ENCODE measurements around the gene ANKRD34A.
A peak's percentile ranks its signal among the peaks of the same experiment; 100 is the strongest.

ANKRD34A gene

DNA sequence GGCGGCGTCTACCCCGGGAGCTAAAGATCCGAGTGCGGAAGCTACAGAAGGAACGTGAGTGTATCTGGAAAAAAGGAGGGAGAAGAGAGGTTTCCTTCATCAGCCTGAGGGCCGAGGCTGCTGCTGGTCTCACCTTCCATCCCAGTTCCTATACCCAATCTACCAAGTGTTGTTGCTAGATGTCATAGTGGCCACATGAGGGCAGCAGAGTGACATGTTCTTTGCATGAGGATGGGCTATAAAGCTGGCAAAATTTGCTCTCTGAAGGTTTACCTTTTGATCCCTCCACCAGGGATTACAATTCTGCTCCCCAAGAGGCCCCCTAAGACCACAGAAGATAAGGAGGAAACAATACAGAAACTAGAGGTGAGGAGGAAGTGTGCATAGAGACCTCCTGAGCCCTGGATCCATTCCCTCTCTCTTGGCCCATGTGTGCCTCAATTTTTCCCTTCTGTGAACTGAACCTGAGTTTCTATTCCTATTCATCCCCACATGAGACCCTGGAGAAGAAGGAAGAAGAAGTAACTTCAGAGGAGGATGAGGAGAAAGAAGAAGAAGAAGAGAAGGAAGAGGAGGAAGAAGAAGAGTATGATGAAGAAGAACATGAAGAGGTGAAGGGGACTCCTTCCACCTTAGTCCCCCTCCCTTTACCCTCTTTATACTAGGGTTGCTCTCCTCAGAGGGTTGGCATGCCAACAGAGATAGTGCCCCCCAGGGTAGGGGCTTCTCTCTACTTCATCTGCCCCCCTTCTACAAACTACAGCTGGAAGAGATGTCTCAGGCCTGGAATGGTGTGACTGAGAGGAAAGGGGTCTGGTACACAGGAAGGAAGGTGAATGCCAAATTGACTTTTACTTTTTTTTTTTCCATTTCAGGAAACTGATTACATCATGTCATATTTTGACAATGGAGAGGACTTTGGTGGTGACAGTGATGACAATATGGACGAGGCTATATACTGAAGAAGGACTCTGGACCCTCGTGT, 13.4 kb upstream of the ANKRD34A start:
- TF ChIP-seq CTCF (IDR thresholded peaks at IDR 0.05; ENCODE audit: low read depth, low read length, missing control alignments), result peak; percentile 83
- peak; percentile 74 for DNase-seq (ENCODE audit: low read depth)
- no peak overlapping the region for H3K4me3 ChIP-seq (ENCODE audit: low read depth, low read length)

- no peak for TF ChIP-seq CTCF (IDR thresholded peaks at IDR 0.05; ENCODE audit: low read depth, low read length, missing control alignments)
- H3K4me3 ChIP-seq (ENCODE audit: low read depth, low read length), result no peak overlapping the region
- DNase-seq (ENCODE audit: low read depth), result no peak
Observed at GRCh38 chr1:145977016-145977415, 12.6 kb upstream of the ANKRD34A start.

GRCh38 chr1:145975216-145975615, 10.8 kb upstream of the ANKRD34A start:
- no peak for DNase-seq (ENCODE audit: low read depth)
- no peak for TF ChIP-seq CTCF (IDR thresholded peaks at IDR 0.05; ENCODE audit: low read depth, low read length, missing control alignments)

DNA sequence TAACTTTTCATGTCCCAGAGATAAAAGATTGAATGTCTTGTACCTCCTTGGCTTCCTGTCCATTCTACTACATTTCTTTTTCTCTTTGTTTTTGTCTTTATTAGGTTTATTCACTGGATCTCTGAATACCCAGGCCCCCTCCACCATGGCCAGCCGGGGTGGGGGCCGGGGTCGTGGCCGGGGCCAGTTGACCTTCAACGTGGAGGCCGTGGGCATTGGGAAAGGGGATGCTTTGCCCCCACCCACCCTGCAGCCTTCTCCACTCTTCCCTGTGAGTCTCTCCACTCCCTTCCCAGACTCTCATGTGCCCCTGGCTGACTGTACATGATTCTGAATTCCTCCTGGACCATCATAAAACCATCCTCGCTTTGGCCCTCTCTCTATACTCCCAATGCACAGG, 10.3 kb upstream of the ANKRD34A start:
- TF ChIP-seq CTCF (IDR thresholded peaks at IDR 0.05; ENCODE audit: low read depth, low read length, missing control alignments), result no peak
- DNase-seq (ENCODE audit: low read depth), result no peak
- no peak overlapping the region for H3K4me3 ChIP-seq (ENCODE audit: low read depth, low read length)

More at GRCh38 chr1:145975216-145975615, 10.8 kb upstream of the ANKRD34A start:
- no peak overlapping the region for H3K4me3 ChIP-seq (ENCODE audit: low read depth, low read length)

GRCh38 chr1:145972580-145972979, 8.2 kb upstream of the ANKRD34A start:
- H3K4me3 ChIP-seq (ENCODE audit: low read depth, low read length), result no peak overlapping the region
- no peak for TF ChIP-seq CTCF (IDR thresholded peaks at IDR 0.05; ENCODE audit: low read depth, low read length, missing control alignments)
- DNase-seq (ENCODE audit: low read depth), result no peak

GRCh38 chr1:145967288-145967687, 2.9 kb upstream of the ANKRD34A start:
- no peak for TF ChIP-seq CTCF (IDR thresholded peaks at IDR 0.05; ENCODE audit: low read depth, low read length, missing control alignments)
- DNase-seq (ENCODE audit: low read depth), result no peak
- no peak overlapping the region for H3K4me3 ChIP-seq (ENCODE audit: low read depth, low read length)

Data from GM12864 (cell line).